Central memory CD4-positive, alpha-beta T cell (primary cell): ENCODE results near the gene HOXA13.
A peak's percentile ranks its signal among the peaks of the same experiment; 100 is the strongest.

Experiments
- DNase-seq: peaks from one replicate; pipeline ENCODE4 v3.0.0; 2022
- total RNA-seq, 3 experiments: gene quantifications; one replicate each; lab custom pipeline; 2026; lab: John Stamatoyannopoulos, UW

Gene HOXA13
- total RNA-seq = 0 reads per million in 3 experiments

GRCh38 chr7:27199849-27200760, at the start of gene HOXA13:
TSS of gene HOXA13 (minus strand) at chr7:27200091. CDS start at chr7:27200077, 14 bp downstream.
- no peak for DNase-seq

GRCh38 chr7:27248911-27249723, 49.2 kb upstream of the HOXA13 start:
- DNase-seq = no peak

- DNase-seq = no peak
Measured at GRCh38 chr7:27248427-27248806, 48.5 kb upstream of the HOXA13 start.

GRCh38 chr7:27247452-27248426, 47.8 kb upstream of the HOXA13 start:
- DNase-seq = no peak

- no peak for DNase-seq
Measured at GRCh38 chr7:27247000-27247399, 47.1 kb upstream of the HOXA13 start.

- no peak for DNase-seq
Measured at GRCh38 chr7:27245798-27246691, 46.2 kb upstream of the HOXA13 start.

- DNase-seq = no peak
Measured at GRCh38 chr7:27245124-27245797, 45.4 kb upstream of the HOXA13 start.

GRCh38 chr7:27244488-27245123, 44.7 kb upstream of the HOXA13 start:
- DNase-seq = no peak

- no peak for DNase-seq
Measured at GRCh38 chr7:27243340-27244163, 43.7 kb upstream of the HOXA13 start.

- DNase-seq = peak; percentile 50
Measured at GRCh38 chr7:27242555-27243339, 42.9 kb upstream of the HOXA13 start, which contains the start of gene EVX1. TSS of gene EVX1 (plus strand) at chr7:27242802. CDS start at chr7:27243031, 229 bp downstream.

GRCh38 chr7:27242154-27242553, 42.3 kb upstream of the HOXA13 start:
- DNase-seq = no peak

GRCh38 chr7:27241189-27242056, 41.5 kb upstream of the HOXA13 start:
- DNase-seq = no peak

- DNase-seq = no peak
Measured at GRCh38 chr7:27240015-27240731, 40.3 kb upstream of the HOXA13 start.

- no peak for DNase-seq
Measured at GRCh38 chr7:27239387-27240014, 39.6 kb upstream of the HOXA13 start.

GRCh38 chr7:27238979-27239386, 39.1 kb upstream of the HOXA13 start:
- no peak for DNase-seq

GRCh38 chr7:27237735-27238334, 37.9 kb upstream of the HOXA13 start:
- DNase-seq = no peak
